Measurements from ENCODE around the gene ZNF521. TPM values are rescaled to one million over a fixed set of nuclear protein-coding genes. Genes with fewer than 3 reads are reported as not detected.

The ZNF521 gene
- total RNA-seq, 6 donors from 2014 or later = 4.7 to 37.7 (median 13.8) TPM

GRCh38 chr18:25112821-25113434 lies 239.0 kb downstream of the ZNF521 start:
- Histone ChIP-seq H3K9me3 (no peaks in the 10 kb centered on the region), H3K27ac (no peak overlapping the region), H3K4me1 (peaks cover 0 to 9% (median 0%) of the 10 kb centered on the region in 4 donors), H3K4me3 (no peak overlapping the region), H3K27me3 (no peaks in the 10 kb centered on the region), H3K36me3 (no peaks in the 10 kb centered on the region)
- TF ChIP-seq POLR2A (IDR thresholded peaks at IDR 0.05) (no peak), POLR2AphosphoS5 (IDR thresholded peaks at IDR 0.05) (no peak), EP300 (IDR thresholded peaks at IDR 0.05) (no peak)
- TF ChIP-seq, protein P1, sequence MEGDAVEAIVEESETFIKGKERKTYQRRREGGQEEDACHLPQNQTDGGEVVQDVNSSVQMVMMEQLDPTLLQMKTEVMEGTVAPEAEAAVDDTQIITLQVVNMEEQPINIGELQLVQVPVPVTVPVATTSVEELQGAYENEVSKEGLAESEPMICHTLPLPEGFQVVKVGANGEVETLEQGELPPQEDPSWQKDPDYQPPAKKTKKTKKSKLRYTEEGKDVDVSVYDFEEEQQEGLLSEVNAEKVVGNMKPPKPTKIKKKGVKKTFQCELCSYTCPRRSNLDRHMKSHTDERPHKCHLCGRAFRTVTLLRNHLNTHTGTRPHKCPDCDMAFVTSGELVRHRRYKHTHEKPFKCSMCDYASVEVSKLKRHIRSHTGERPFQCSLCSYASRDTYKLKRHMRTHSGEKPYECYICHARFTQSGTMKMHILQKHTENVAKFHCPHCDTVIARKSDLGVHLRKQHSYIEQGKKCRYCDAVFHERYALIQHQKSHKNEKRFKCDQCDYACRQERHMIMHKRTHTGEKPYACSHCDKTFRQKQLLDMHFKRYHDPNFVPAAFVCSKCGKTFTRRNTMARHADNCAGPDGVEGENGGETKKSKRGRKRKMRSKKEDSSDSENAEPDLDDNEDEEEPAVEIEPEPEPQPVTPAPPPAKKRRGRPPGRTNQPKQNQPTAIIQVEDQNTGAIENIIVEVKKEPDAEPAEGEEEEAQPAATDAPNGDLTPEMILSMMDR (IDR thresholded peaks at IDR 0.05) = no peak
- no peak for DNase-seq
- ATAC-seq (ENCODE audit: low FRiP score in 2 of 2) = no peak
- 95 to 97% methylated on average over 7 of the region's 7 CpGs for WGBS, 2 donors

DNA sequence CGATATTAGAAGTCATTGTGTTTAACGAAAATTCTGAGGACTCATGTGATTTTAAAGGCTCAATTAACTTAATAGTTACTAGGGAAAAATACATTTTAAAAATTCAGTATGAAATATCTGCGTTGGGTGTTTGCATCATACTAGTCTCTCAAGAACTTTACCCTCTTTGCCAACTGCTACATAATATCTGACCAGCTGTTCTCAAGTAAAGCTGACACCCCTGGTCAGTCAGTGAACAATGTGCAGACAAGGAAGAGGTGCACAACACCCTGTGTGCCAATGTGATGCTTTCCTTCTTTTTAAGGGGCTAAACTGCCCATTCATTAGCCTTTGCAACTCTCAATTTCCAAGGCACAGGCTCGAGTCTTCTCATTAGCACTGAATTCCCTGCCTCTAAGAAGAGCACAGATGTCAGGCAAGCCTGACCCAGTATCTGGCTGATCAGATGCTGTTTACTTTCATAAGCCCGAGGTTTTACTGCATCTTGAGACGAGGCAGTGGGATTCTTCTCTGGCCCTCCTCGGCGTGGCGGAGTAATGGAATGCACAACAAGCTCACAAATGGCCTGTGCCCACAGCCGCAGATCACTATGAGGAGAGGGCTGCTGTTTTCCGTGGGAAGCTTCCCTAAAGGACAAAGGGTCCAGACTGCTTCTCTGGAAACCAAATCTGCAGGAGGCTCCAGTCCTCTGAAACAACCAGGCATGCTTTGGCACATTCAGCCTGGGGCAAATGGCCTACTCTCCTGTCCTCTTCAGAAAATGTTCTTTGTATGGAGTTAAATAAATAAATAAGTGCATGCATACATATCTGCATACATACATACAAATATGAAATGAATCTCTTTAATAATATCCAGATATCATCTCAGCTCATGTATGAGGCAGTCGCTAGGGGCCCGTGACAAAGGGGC lies 240.3 kb downstream of the ZNF521 start:
- no peak for TF ChIP-seq POLR2AphosphoS5 (IDR thresholded peaks at IDR 0.05)
- no peak for TF ChIP-seq EP300 (IDR thresholded peaks at IDR 0.05)
- no peak for TF ChIP-seq POLR2A (IDR thresholded peaks at IDR 0.05)
- TF ChIP-seq, protein P1 (IDR thresholded peaks at IDR 0.05) = no peak
- WGBS, 2 donors = 82 to 83% methylated on average over 13 of the region's 13 CpGs
- ATAC-seq (ENCODE audit: low FRiP score in 2 of 2) (no peak), DNase-seq (no peak)
- H3K4me1 ChIP-seq = peaks cover 0 to 9% (median 0%) of the 10 kb centered on the region in 4 donors
- H3K9me3 ChIP-seq = no peaks in the 10 kb centered on the region
- no peak overlapping the region for H3K4me3 ChIP-seq
- no peak overlapping the region for H3K27ac ChIP-seq
- H3K36me3 ChIP-seq = no peaks in the 10 kb centered on the region
- H3K27me3 ChIP-seq = no peaks in the 10 kb centered on the region

DNA sequence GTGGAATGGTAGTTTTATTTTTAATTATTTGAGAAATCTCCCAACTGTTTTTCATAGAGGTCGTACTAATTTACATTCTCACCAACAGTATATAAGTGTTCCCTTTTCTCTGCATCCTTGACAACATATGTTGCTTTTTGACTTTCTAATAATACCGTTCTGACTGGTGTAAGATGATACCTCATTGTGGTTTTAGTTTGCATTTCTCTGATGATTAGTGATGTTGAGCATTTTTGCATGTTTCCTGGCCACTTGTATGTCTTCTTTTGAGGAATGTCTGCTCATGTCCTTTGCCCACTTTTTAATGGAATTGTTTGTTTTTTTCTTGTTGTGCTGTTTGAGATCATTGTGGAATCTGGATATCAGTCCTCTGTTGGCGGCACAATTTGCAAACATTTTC lies 242.5 kb downstream of the ZNF521 start:
- Histone ChIP-seq H3K27me3 (no peaks in the 10 kb centered on the region), H3K36me3 (no peaks in the 10 kb centered on the region), H3K4me3 (no peak overlapping the region), H3K27ac (no peak overlapping the region), H3K4me1 (peaks cover 0 to 9% (median 0%) of the 10 kb centered on the region in 4 donors), H3K9me3 (no peaks in the 10 kb centered on the region)
- DNase-seq (no peak), ATAC-seq (ENCODE audit: low FRiP score in 2 of 2) (no peak)
- 92% methylated on average over 3 of the region's 3 CpGs for WGBS, 2 donors
- TF ChIP-seq POLR2A (IDR thresholded peaks at IDR 0.05) (no peak), EP300 (IDR thresholded peaks at IDR 0.05) (no peak)

DNA sequence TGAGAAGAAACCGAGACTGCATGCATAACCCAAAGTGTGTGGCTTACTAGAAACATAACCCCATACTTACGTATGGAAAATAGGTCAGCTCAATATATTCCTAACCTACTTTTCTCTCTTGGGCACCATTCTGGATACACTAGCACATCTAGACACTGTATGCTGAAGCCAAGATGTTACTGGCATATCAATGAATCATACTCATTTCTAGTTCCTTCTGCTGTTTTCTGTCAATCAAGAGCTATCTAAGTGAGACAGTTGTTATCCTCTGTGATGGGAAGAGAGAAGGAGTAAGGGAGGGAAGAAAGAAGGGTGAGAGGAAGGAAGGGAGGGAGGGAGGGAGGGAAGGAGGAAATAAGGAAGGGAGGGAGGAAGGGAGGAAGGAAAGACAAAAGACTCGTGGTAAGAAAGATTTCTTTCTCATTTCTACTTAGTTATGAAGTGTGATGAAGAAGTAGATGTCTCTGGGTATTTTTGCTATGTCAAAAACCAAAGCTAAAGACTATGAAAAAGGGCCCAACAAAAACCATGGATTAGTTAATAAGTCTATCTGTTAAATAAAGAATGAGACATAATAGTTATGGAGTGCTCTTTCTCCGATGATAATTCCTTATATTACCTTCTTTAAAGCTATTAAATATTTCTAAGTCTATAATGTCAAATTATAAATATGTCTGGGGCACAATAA lies 248.4 kb downstream of the ZNF521 start:
- H3K27ac ChIP-seq = no peak overlapping the region
- no peaks in the 10 kb centered on the region for H3K36me3 ChIP-seq
- H3K9me3 ChIP-seq = no peaks in the 10 kb centered on the region
- H3K4me1 ChIP-seq = peaks cover 0 to 6% (median 5%) of the 10 kb centered on the region in 4 donors
- H3K27me3 ChIP-seq = no peaks in the 10 kb centered on the region
- ATAC-seq (ENCODE audit: low FRiP score in 2 of 2) (no peak), DNase-seq (no peak)
- no peak for TF ChIP-seq POLR2A (IDR thresholded peaks at IDR 0.05)
- TF ChIP-seq EP300 (IDR thresholded peaks at IDR 0.05) = no peak
- TF ChIP-seq, protein P1 (IDR thresholded peaks at IDR 0.05) = no peak
- TF ChIP-seq POLR2AphosphoS5 (IDR thresholded peaks at IDR 0.05) = no peak
- no peak overlapping the region for H3K4me3 ChIP-seq
- 72 to 78% methylated on average over 4 of the region's 4 CpGs for WGBS, 2 donors

DNA sequence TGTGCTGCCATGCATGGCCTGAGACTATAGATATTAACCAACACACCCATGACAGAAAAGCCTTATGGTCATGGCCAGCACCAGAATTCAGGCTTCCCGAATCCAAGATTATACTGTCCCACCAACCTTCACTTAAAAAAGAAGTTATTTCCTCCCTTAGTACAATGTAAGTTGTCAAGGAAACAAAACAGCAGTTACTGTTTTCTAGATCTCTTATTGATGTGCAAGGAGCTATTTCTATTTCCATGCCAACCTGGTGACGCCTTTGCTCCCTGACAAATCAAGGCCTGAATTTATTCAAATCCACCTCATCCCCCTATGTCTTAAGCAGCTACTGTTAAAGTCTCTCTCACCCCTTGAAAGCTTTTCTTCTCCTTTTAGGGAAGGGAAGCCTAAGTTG lies 249.3 kb downstream of the ZNF521 start:
- WGBS, 2 donors = 67 to 74% methylated on average over 2 of the region's 2 CpGs
- Histone ChIP-seq H3K4me1 (peaks cover 0 to 8% (median 5%) of the 10 kb centered on the region in 4 donors), H3K27ac (no peak overlapping the region), H3K36me3 (no peaks in the 10 kb centered on the region), H3K9me3 (no peaks in the 10 kb centered on the region), H3K4me3 (no peak overlapping the region), H3K27me3 (no peaks in the 10 kb centered on the region)
- TF ChIP-seq EP300 (IDR thresholded peaks at IDR 0.05) (no peak), POLR2AphosphoS5 (IDR thresholded peaks at IDR 0.05) (no peak), POLR2A (IDR thresholded peaks at IDR 0.05) (no peak)
- TF ChIP-seq, protein P1 (IDR thresholded peaks at IDR 0.05) = no peak
- no peak for DNase-seq
- ATAC-seq (ENCODE audit: low FRiP score in 2 of 2) = no peak

Data from upper lobe of left lung (tissue), 6 donors.